22Rv1 (cell line): ENCODE measurements around the gene LPIN1.
A peak's percentile ranks its signal among the peaks of the same experiment; 100 is the strongest.

Experiments used
- H3K27ac ChIP-seq: fragments of 450-650 bp; 2 replicates; pipeline ENCODE4 v1.5.1; 2017
- CTCF ChIP-seq: fragments of 450-650 bp; IDR thresholded peaks from 2 replicates; pipeline ENCODE4 v1.5.1; 2017; ENCODE audit warnings: mild to moderate bottlenecking
- ZFX ChIP-seq: fragments of 450-650 bp; IDR thresholded peaks from 2 replicates; pipeline ENCODE4 v1.6.1; 2017; ENCODE audit warnings: antibody characterized with exemption, borderline replicate concordance

LPIN1 gene

GRCh38 chr2:11753452-11753885 lies 7.0 kb downstream of the LPIN1 start:
- no peak overlapping the region for H3K27ac ChIP-seq
- TF ChIP-seq CTCF, result no peak
- TF ChIP-seq ZFX, result no peak

GRCh38 chr2:11753886-11754699 lies 7.7 kb downstream of the LPIN1 start:
- no peak for TF ChIP-seq ZFX
- TF ChIP-seq CTCF, result no peak
- no peak overlapping the region for H3K27ac ChIP-seq

- TF ChIP-seq ZFX (no peak), CTCF (no peak)
- no peak overlapping the region for H3K27ac ChIP-seq
These were observed 8.2 kb downstream of the LPIN1 start for GRCh38 chr2:11754700-11755015.

GRCh38 chr2:11757101-11757500 lies 10.7 kb downstream of the LPIN1 start:
- H3K27ac ChIP-seq, result no peak overlapping the region
- no peak for TF ChIP-seq CTCF
- no peak for TF ChIP-seq ZFX

GRCh38 chr2:11758187-11758586 lies 11.8 kb downstream of the LPIN1 start:
- no peak overlapping the region for H3K27ac ChIP-seq
- TF ChIP-seq CTCF, result no peak
- TF ChIP-seq ZFX, result no peak

GRCh38 chr2:11758647-11759046 lies 12.2 kb downstream of the LPIN1 start:
- H3K27ac ChIP-seq, result peak overlapping the region; percentile 17; the same call in 1 of the 2 replicates
- no peak for TF ChIP-seq CTCF
- no peak for TF ChIP-seq ZFX

- peak overlapping the region; percentile 17; the same call in 1 of the 2 replicates for H3K27ac ChIP-seq
These were observed 12.9 kb downstream of the LPIN1 start for GRCh38 chr2:11759182-11759975.
